Coronary artery (tissue), 2 donors: ENCODE measurements around the gene F13B.
"Not testable (repeated sequence)": the region's sequence is repeated elsewhere in the genome, so short reads cannot be mapped to it uniquely, and the experiment has no call there.

Experiments used
- DNase-seq: peaks from one replicate; pipeline ENCODE4 v3.0.0-alpha.2; 2017; ENCODE audit warnings: low spot score
- H3K27ac ChIP-seq, 2 donors: fragments of 200-600 bp; sonication (generic); one replicate each; pipeline ENCODE4 v1.5.1; 2016 to 2019
- H3K4me3 ChIP-seq: fragments of 200-600 bp; sonication (generic); 2 replicates; pipeline ENCODE4 v1.5.1; 2016; ENCODE audit warnings: mild to moderate bottlenecking, moderate library complexity
- CTCF ChIP-seq: fragments of 200-600 bp; sonication (generic); IDR thresholded peaks from one replicate; pipeline ENCODE4 v1.5.1; 2019; ENCODE audit warnings: antibody characterized with exemption

F13B gene

DNA sequence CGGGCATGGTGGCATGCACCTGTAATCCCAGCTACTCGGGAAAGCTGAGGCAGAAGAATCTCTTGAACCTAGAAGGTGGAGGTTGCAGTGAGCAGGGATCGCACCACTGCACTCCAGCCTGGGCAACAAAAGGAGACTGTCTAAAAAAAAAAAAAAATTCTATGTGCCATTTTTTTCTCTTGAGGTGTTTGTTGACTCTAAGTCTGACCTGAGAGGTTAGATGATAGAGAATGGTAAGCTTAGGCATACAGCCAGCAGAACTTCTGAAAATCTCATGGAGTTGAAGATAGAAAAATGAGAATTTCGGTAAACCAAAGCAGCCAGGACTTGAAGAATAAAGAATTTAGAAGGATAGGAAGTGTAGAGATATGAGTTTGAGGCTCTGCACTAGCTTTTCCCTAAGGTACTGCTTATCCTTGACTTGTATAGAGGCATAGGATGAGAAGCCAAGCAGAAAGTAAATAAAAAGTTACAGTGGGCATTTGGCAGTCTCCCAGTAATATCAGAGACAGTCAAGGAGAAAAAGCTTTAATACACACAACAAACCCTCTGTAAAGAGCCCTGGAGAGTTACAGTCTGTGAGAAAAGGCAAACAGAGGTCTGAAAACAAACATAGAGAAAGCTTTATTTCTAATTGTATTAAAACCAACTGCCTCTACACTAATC lies 24.3 kb downstream of the F13B start:
- no peak overlapping the region for H3K4me3 ChIP-seq
- no peak for TF ChIP-seq CTCF
- H3K27ac ChIP-seq: no peak overlapping the region
- DNase-seq: no peak

- H3K4me3 ChIP-seq: no peak overlapping the region
- no peak for DNase-seq
- TF ChIP-seq CTCF: no peak
- H3K27ac ChIP-seq: no peak overlapping the region
Observed at GRCh38 chr1:197041486-197042353, 25.3 kb downstream of the F13B start.

DNA sequence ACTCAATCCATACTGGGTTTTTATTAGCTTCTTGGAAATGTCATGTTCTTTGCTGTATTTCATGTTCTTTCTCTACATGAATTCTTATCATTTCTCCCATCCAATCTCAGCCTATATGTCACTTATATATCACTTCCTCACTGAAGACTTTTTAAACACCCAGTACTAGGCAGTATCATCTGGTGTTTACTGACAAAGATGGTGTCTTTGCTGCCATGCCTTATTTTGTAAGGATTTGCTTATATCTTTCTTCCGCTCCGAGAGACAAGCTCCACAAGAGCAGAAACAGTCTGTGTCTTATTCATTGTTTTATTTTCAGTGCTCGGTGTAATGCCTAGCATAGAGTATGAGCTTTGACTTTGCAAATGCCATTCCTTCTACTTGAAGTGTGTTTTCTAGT lies 30.2 kb downstream of the F13B start:
- TF ChIP-seq CTCF: no peak
- no peak for DNase-seq
- no peak overlapping the region for H3K27ac ChIP-seq

GRCh38 chr1:197034631-197035339 lies 32.3 kb downstream of the F13B start:
- DNase-seq, H3K4me3 ChIP-seq, H3K27ac ChIP-seq: not testable (repeated sequence)

More for the DNA sequence above, 30.2 kb downstream of the F13B start:
- no peak overlapping the region for H3K4me3 ChIP-seq

DNA sequence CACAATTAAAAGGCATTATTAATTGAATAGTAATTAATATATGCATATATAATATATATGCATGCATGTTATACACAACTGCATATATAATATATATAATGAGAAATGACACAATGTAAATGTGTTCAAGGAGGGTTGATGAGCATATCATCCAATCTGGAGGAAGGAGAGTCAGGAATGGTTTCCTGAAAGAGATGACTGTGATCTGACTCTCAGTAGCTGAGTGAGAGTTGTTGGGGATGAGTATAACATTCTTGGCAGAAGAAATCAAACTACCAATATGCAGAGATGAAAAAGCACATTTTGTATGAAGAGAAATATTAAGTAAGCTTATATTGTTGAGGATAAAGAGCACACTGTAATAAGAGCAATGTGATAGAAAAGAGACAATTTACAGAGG lies 37.3 kb downstream of the F13B start:
- TF ChIP-seq CTCF: no peak
- DNase-seq: no peak
- no peak overlapping the region for H3K27ac ChIP-seq
- no peak overlapping the region for H3K4me3 ChIP-seq

GRCh38 chr1:197027359-197027758 lies 39.7 kb downstream of the F13B start:
- no peak for DNase-seq
- no peak overlapping the region for H3K4me3 ChIP-seq
- no peak for TF ChIP-seq CTCF
- no peak overlapping the region for H3K27ac ChIP-seq

DNA sequence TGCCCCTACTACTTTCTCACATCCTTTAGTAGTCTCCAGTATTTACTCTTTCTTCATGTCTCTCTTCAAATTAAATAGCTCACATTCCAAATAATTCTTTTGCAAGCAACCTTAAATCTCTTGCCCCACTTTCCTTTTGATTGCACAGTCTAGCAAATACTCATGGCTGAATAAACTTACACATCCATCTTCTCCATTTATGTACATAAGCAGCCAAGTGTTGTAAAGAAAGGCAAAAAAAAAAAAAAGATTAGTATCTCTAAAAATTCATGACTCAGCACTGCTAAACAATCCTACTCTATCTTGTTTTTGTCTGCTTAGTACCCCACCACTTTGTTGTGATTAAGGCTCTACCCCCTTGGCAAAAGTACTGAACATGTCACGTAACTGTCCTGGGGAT lies 42.6 kb downstream of the F13B start:
- no peak for DNase-seq
- TF ChIP-seq CTCF: no peak
- no peak overlapping the region for H3K27ac ChIP-seq
- no peak overlapping the region for H3K4me3 ChIP-seq
